Measurements from ENCODE around the gene SNW1.
"Not testable (repeated sequence)": the region's sequence is repeated elsewhere in the genome, so short reads cannot be mapped to it uniquely, and the experiment has no call there.

The SNW1 gene

GRCh38 chr14:77752266-77752665 is 8.7 kb downstream of the SNW1 start:
- in situ Hi-C loops (cut with MboI; ENCODE audit: low sequenced_read_pairs): no loop called here

GRCh38 chr14:77747425-77747824 is 13.5 kb downstream of the SNW1 start:
- in situ Hi-C loops (cut with MboI; ENCODE audit: low sequenced_read_pairs): not testable (repeated sequence)

GRCh38 chr14:77746064-77746702 is 14.8 kb downstream of the SNW1 start:
- in situ Hi-C loops (cut with MboI; ENCODE audit: low sequenced_read_pairs): no loop called here

GRCh38 chr14:77741438-77741837 is 19.5 kb downstream of the SNW1 start:
- in situ Hi-C loops (cut with MboI; ENCODE audit: low sequenced_read_pairs): no loop called here

- in situ Hi-C loops (cut with MboI; ENCODE audit: low sequenced_read_pairs): no loop called here
Measured at GRCh38 chr14:77738559-77739250, 22.3 kb downstream of the SNW1 start.

GRCh38 chr14:77730976-77731497 is 29.9 kb downstream of the SNW1 start:
- in situ Hi-C loops (cut with MboI; ENCODE audit: low sequenced_read_pairs): no loop called here

- in situ Hi-C loops (cut with MboI; ENCODE audit: low sequenced_read_pairs): loop anchor here (25.0 kb wide), 1 partner anchor 260 kb away; the partner anchor contains the start of genes AHSA1 and VIPAS39
Measured at GRCh38 chr14:77722301-77722700, 38.7 kb downstream of the SNW1 start.

GRCh38 chr14:77721437-77721836 is 39.5 kb downstream of the SNW1 start:
- in situ Hi-C loops (cut with MboI; ENCODE audit: low sequenced_read_pairs): loop anchor here (25.0 kb wide), 1 partner anchor 259 kb away; the partner anchor contains the start of genes AHSA1 and VIPAS39

GRCh38 chr14:77717608-77718305 is 43.2 kb downstream of the SNW1 start:
- in situ Hi-C loops (cut with MboI; ENCODE audit: low sequenced_read_pairs): loop anchor here (25.0 kb wide), 1 partner anchor 255 kb away; the partner anchor contains the start of genes AHSA1 and VIPAS39

- in situ Hi-C loops (cut with MboI; ENCODE audit: low sequenced_read_pairs): loop anchor here (25.0 kb wide), 1 partner anchor 253 kb away; the partner anchor contains the start of genes AHSA1 and VIPAS39
Measured at GRCh38 chr14:77714926-77715325, 46.0 kb downstream of the SNW1 start.

- in situ Hi-C loops (cut with MboI; ENCODE audit: low sequenced_read_pairs): loop anchor here (25.0 kb wide), 1 partner anchor 248 kb away; the partner anchor contains the start of genes AHSA1 and VIPAS39
Measured at GRCh38 chr14:77710364-77710763, 50.6 kb downstream of the SNW1 start.

- in situ Hi-C loops (cut with MboI; ENCODE audit: low sequenced_read_pairs): loop anchor here (25.0 kb wide), 1 partner anchor 247 kb away; the partner anchor contains the start of genes AHSA1 and VIPAS39
Measured at GRCh38 chr14:77709412-77709811, 51.5 kb downstream of the SNW1 start.

GRCh38 chr14:77708749-77709148 is 52.2 kb downstream of the SNW1 start:
- in situ Hi-C loops (cut with MboI; ENCODE audit: low sequenced_read_pairs): loop anchor here (25.0 kb wide), 1 partner anchor 246 kb away; the partner anchor contains the start of genes AHSA1 and VIPAS39

GRCh38 chr14:77707724-77708408 is 53.1 kb downstream of the SNW1 start, which contains the start of the genes ALKBH1 and SLIRP:
TSS of gene ALKBH1 (minus strand) at chr14:77708023. CDS start at chr14:77708004, 19 bp downstream.
TSS of gene SLIRP (plus strand) at chr14:77708103. CDS start at chr14:77708112, 9 bp downstream.
- in situ Hi-C loops (cut with MboI; ENCODE audit: low sequenced_read_pairs): loop anchor here (25.0 kb wide), 1 partner anchor 246 kb away; the partner anchor contains the start of genes AHSA1 and VIPAS39

GRCh38 chr14:77707355-77707723 is 53.6 kb downstream of the SNW1 start:
- in situ Hi-C loops (cut with MboI; ENCODE audit: low sequenced_read_pairs): loop anchor here (25.0 kb wide), 1 partner anchor 245 kb away; the partner anchor contains the start of genes AHSA1 and VIPAS39

GRCh38 chr14:77691259-77691658 is 69.7 kb downstream of the SNW1 start:
- in situ Hi-C loops (cut with MboI; ENCODE audit: low sequenced_read_pairs): no loop called here

GRCh38 chr14:77682158-77682553 is 78.8 kb downstream of the SNW1 start:
- in situ Hi-C loops (cut with MboI; ENCODE audit: low sequenced_read_pairs): no loop called here

GRCh38 chr14:77681196-77682157 is 79.5 kb downstream of the SNW1 start:
- in situ Hi-C loops (cut with MboI; ENCODE audit: low sequenced_read_pairs): no loop called here

GRCh38 chr14:77674931-77675330 is 86.0 kb downstream of the SNW1 start:
- in situ Hi-C loops (cut with MboI; ENCODE audit: low sequenced_read_pairs): no loop called here
